ENCODE data around the gene TMEM72.

The TMEM72 gene

GRCh38 chr10:44907556-44907955 lies 3.6 kb upstream of the TMEM72 start:
- no peaks in the 10 kb centered on the region for H3K27me3 ChIP-seq
- no peaks in the 10 kb centered on the region for H3K9me3 ChIP-seq
- no peak for DNase-seq
- peaks cover 0 to 4% (median 2%) of the 10 kb centered on the region in 4 donors for H3K4me1 ChIP-seq
- no peak overlapping the region for H3K4me3 ChIP-seq
- intact Hi-C loops (cut with DNase I; ENCODE audit: low total_unique reads), result no loop called here
- no peak overlapping the region for H3K27ac ChIP-seq
- TF ChIP-seq CTCF (IDR thresholded peaks at IDR 0.05), result no peak
- H3K36me3 ChIP-seq, result no peaks in the 10 kb centered on the region

- Histone ChIP-seq H3K27ac (no peak overlapping the region), H3K27me3 (no peaks in the 10 kb centered on the region), H3K36me3 (no peaks in the 10 kb centered on the region), H3K4me1 (peaks cover 0 to 4% (median 2%) of the 10 kb centered on the region in 4 donors), H3K9me3 (no peaks in the 10 kb centered on the region), H3K4me3 (no peak overlapping the region)
- intact Hi-C loops (cut with DNase I; ENCODE audit: low total_unique reads), result no loop called here
- DNase-seq, result no peak
- TF ChIP-seq CTCF (IDR thresholded peaks at IDR 0.05), result no peak
Measured at GRCh38 chr10:44908066-44908749, 2.9 kb upstream of the TMEM72 start.

GRCh38 chr10:44908936-44909630 lies 2.1 kb upstream of the TMEM72 start:
- DNase-seq, result no peak

DNA sequence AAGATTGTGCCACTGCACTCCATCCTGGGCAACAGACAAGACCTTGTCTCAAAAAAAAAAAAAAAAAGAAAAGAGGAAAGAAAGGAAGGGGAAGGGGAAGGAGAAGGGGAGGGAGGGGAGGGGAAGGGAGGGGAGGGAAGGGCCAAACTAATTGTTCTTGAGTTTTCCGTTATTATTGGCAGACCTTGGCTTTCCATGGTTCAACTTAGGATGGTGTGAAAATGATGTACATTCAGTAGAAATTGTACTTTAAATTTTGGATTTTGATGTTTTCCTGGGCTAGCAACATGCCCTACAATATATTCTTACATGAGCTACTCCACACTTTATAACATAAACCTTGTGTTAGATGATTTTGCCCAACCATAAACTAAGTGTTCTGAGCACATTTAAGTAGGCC lies 1.2 kb upstream of the TMEM72 start:
- intact Hi-C loops (cut with DNase I; ENCODE audit: low total_unique reads), result no loop called here
- Histone ChIP-seq H3K27me3 (no peaks in the 10 kb centered on the region), H3K4me1 (peaks cover 0 to 4% (median 2%) of the 10 kb centered on the region in 4 donors), H3K4me3 (no peak overlapping the region), H3K9me3 (no peaks in the 10 kb centered on the region), H3K36me3 (no peaks in the 10 kb centered on the region), H3K27ac (no peak overlapping the region)
- TF ChIP-seq CTCF (IDR thresholded peaks at IDR 0.05), result no peak
- no peak for DNase-seq

More at GRCh38 chr10:44908936-44909630, 2.1 kb upstream of the TMEM72 start:
- Histone ChIP-seq H3K4me3 (no peak overlapping the region), H3K9me3 (no peaks in the 10 kb centered on the region), H3K36me3 (no peaks in the 10 kb centered on the region), H3K27ac (no peak overlapping the region), H3K4me1 (peaks cover 0 to 4% (median 2%) of the 10 kb centered on the region in 4 donors), H3K27me3 (no peaks in the 10 kb centered on the region)
- intact Hi-C loops (cut with DNase I; ENCODE audit: low total_unique reads), result no loop called here
- no peak for TF ChIP-seq CTCF (IDR thresholded peaks at IDR 0.05)

- TF ChIP-seq CTCF (IDR thresholded peaks at IDR 0.05), result no peak
- intact Hi-C loops (cut with DNase I; ENCODE audit: low total_unique reads), result no loop called here
- H3K4me1 ChIP-seq, result peaks cover 0 to 4% (median 2%) of the 10 kb centered on the region in 4 donors
Measured at GRCh38 chr10:44910602-44911001, 535 bp upstream of the TMEM72 start.

More at GRCh38 chr10:44910602-44911001, 535 bp upstream of the TMEM72 start:
- H3K36me3 ChIP-seq, result no peaks in the 10 kb centered on the region
- no peaks in the 10 kb centered on the region for H3K27me3 ChIP-seq
- H3K4me3 ChIP-seq, result no peak overlapping the region
- DNase-seq, result no peak
- H3K27ac ChIP-seq, result no peak overlapping the region
- H3K9me3 ChIP-seq, result no peaks in the 10 kb centered on the region

Measured in tibial artery (tissue), 4 donors.